ENCODE measurements around the gene LECT2. TPM values are rescaled to one million over a fixed set of nuclear protein-coding genes. Genes with fewer than 3 reads are reported as not detected.

The LECT2 gene
- total RNA-seq, 1 experiment from 2014 or later: not detected

- DNase-seq: no peak
- Histone ChIP-seq H3K27me3 (peaks cover 8% of the 10 kb centered on the region), H3K36me3 (no peaks in the 10 kb centered on the region), H3K4me3 (no peak overlapping the region), H3K9me3 (no peaks in the 10 kb centered on the region)
Observed at GRCh38 chr5:135915466-135916001, 39.2 kb downstream of the LECT2 start.

DNA sequence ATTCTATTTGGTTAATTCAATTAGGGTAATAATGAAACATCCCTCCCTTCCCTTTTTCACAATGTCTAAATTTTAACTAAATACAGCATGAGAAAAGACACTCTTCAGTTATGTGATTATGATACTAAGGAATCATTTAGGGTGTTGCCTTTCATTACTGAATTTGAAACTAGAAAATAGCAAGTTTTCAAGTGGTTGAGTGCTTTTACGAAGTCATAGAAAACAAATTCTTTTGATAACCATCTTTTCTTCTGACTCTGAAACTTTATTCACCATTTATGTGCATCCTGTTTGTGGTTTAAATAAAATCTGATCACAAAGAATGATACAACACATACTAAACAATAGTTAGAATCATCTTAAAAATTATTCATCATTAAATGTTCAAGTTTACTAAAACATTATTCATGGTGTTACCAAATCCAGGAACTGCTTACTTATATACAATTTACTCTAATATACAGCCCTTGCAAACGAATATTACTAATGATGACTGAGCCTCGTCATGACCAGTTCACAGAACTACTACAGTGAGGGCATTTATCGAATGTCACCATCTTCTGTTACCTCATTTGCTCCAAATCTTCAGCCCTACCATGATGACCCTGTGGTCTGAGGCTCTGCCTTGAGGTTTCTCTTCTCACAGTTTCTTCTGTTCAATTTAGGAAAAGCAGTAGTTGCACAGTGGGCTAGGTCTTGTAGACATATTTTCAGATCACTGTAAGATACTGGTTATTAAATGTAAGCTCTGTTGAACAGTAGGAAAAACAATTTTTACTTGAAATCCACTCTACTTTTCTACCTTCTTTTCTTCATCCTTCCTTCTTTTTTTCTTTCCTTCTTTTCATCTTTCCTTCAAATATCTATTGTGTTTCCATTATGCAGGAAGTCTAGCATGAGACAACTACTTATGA, 40.8 kb downstream of the LECT2 start:
- no peak overlapping the region for H3K4me3 ChIP-seq
- DNase-seq: no peak
- H3K27me3 ChIP-seq: peaks cover 15% of the 10 kb centered on the region
- H3K36me3 ChIP-seq: no peaks in the 10 kb centered on the region
- no peaks in the 10 kb centered on the region for H3K9me3 ChIP-seq

GRCh38 chr5:135905144-135905543, 49.6 kb downstream of the LECT2 start:
- peaks cover 28% of the 10 kb centered on the region for H3K27me3 ChIP-seq

DNA sequence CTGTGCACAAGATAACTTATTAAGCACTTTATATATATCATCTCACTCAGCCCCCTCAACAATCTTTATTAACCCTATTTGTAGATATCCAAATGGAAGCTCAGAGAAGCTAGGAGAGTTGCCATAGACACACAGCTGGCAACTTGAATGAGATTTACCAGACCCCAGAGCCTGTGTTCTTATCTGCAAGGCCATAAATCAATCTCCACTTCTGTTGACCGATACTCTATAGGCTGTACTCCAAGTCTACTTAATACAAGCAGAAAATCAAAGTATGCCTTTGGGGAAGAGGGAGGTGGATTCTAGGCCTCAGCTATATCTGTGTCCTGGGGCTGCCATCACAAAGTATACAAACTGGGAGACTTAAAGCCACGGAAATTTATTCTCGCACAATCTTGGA, 53.1 kb downstream of the LECT2 start:
- no peaks in the 10 kb centered on the region for H3K36me3 ChIP-seq
- H3K4me3 ChIP-seq: no peak overlapping the region
- DNase-seq: no peak
- peaks cover 13% of the 10 kb centered on the region for H3K27me3 ChIP-seq
- no peaks in the 10 kb centered on the region for H3K9me3 ChIP-seq

More at GRCh38 chr5:135905144-135905543, 49.6 kb downstream of the LECT2 start:
- Histone ChIP-seq H3K4me3 (no peak overlapping the region), H3K9me3 (no peaks in the 10 kb centered on the region), H3K36me3 (no peaks in the 10 kb centered on the region)
- no peak for DNase-seq

DNA sequence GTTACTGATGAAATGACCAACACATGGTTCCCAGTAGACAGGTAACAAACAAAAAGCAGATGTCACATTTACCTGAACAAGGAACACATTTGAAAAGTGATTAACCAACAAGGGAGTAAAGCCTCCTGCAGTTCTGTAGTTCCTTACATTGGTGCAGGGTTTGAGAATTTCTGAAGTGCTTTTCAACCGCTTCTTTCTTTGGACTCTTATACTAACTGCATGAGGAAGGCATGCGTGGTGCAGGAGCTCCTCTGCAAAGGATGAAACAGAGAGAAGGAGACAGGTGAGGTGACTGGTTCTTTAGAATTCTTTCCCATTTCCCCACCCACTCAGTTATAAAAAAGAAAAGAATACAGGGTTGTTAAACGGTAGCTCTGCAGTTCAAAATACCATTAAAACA, 54.5 kb downstream of the LECT2 start:
- Histone ChIP-seq H3K4me3 (no peak overlapping the region), H3K9me3 (no peaks in the 10 kb centered on the region), H3K27me3 (peaks cover 9% of the 10 kb centered on the region), H3K36me3 (no peaks in the 10 kb centered on the region)
- no peak for DNase-seq

DNA sequence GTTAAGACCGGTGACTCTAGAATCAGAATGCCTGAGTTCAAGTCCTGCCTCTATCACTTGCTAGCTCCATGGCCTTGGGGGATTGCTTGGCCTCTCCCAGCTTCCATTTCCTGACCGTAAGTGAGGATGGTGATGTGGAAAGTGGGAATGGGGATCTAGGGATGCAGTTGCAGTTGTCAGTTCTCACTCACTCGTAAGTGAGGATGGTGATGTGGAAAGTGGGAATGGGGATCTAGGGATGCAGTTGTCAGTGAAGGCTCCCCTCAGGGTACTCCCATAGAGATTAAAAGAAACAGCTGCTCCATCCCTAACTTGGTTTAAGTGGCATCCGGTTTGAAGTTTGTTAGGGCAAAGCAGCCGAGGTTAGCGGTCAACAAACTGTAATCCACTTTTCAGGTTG, 56.1 kb downstream of the LECT2 start:
- H3K36me3 ChIP-seq: no peaks in the 10 kb centered on the region
- H3K9me3 ChIP-seq: no peaks in the 10 kb centered on the region
- no peak for DNase-seq
- H3K4me3 ChIP-seq: no peak overlapping the region
- peaks cover 9% of the 10 kb centered on the region for H3K27me3 ChIP-seq

Other genes starting within 250 kb of the LECT2 start
- gene SLC25A48, start 120.3 kb downstream of the LECT2 start, total RNA-seq (2014; rRNA removed; shearing (Covaris generic); ENCODE audit: low replicate concordance): not detected in 2 replicates
- gene IL9, start 59.1 kb downstream of the LECT2 start, total RNA-seq (2014; rRNA removed; shearing (Covaris generic); ENCODE audit: low replicate concordance): not detected in 2 replicates
- 2,057 and 2,194 TPM in 2 replicates for gene TGFBI, start 74.0 kb upstream of the LECT2 start, total RNA-seq (2014; rRNA removed; shearing (Covaris generic); ENCODE audit: low replicate concordance)
- 46.4 and 78.3 TPM in 2 replicates for gene SMAD5, start 177.9 kb upstream of the LECT2 start, total RNA-seq (2014; rRNA removed; shearing (Covaris generic); ENCODE audit: low replicate concordance)
- 0.26 TPM in 1 of 2 replicates, not detected in the other for gene SMIM32, start 238.2 kb upstream of the LECT2 start, total RNA-seq (2014; rRNA removed; shearing (Covaris generic); ENCODE audit: low replicate concordance)